Loucy (cell line): Measurements from ENCODE around the gene PAXIP1.

Source experiments
- CTCF ChIP-seq: fragments of 200-600 bp; sonication (generic); conservative IDR thresholded peaks from 2 replicates; pipeline ENCODE4 v1.5.1; 2014; ENCODE audit warnings: mild to moderate bottlenecking, antibody characterized with exemption, low read length
- EZH2phosphoT487 ChIP-seq: fragments of 200-600 bp; IDR thresholded peaks from 2 replicates; pipeline ENCODE4 v1.6.1; 2018; ENCODE audit warnings: antibody characterized with exemption, mild to moderate bottlenecking, moderate library complexity, borderline replicate concordance

- TF ChIP-seq CTCF (no peak), EZH2phosphoT487 (no peak)
Measured at GRCh38 chr7:154928136-154929005, 74.6 kb downstream of the PAXIP1 start.
